ENCODE measurements around the gene ZNF792. TPM values are rescaled to one million over a fixed set of nuclear protein-coding genes. Genes with fewer than 3 reads are reported as not detected.

The ZNF792 gene
- total and polyA plus RNA-seq, 2 of the 8 experiments (the other 6 are each of a cell fraction or from before 2014, with no cell fraction given), result 2.5 to 7.2 TPM

GRCh38 chr19:34985249-34986022, 21.4 kb upstream of the ZNF792 start:
- ChIA-PET POLR2A (ENCODE audit: partially characterized antibody) (interaction anchor here (0.8 to 3.1 kb wide), 6 partner anchors 8 to 27 kb away, joined by 3 to 17 read pairs (median 4); partner anchors contain the start of gene GRAMD1A), CTCF (ENCODE audit: partially characterized antibody) (interaction anchor here (1.0 to 1.6 kb wide), 5 partner anchors 13 to 61 kb away, joined by 3 to 8 read pairs (median 6); no protein-coding TSS in a partner anchor)
- H3K9ac ChIP-seq (replicated peaks in 1 of 4; ENCODE audit: extremely low read depth in 1 of 4, low read depth in 3 of 4, low read length in 3 of 4), result peak overlapping the region in 1 of 4 experiments; percentile 1; a peak in 2 of 7 replicates
- no peaks in the 10 kb centered on the region for H3K36me3 ChIP-seq (ENCODE audit: control insufficient read depth in 2 of 4, insufficient read depth in 4 of 4, low read length in 3 of 4)
- peak overlapping the region; percentile 47; the same call in 1 of the 2 replicates for H3K27ac ChIP-seq (ENCODE audit: low read depth, low read length)
- no peak overlapping the region for H3K18ac ChIP-seq (ENCODE audit: extremely low read depth, low read length)
- no peaks in the 10 kb centered on the region for H3K79me1 ChIP-seq (ENCODE audit: low read depth, low read length)
- no peak overlapping the region for H2BK20ac ChIP-seq (ENCODE audit: low read length)
- H4K5ac ChIP-seq (ENCODE audit: insufficient read length, low read depth, low read length), result no peak overlapping the region
- peaks cover 2 to 7% (median 4%) of the 10 kb centered on the region in 4 experiments; a peak in 5 of 7 replicates for H3K4me1 ChIP-seq (replicated peaks in 1 of 4; ENCODE audit: control insufficient read depth in 3 of 4, insufficient read depth in 4 of 4, low read length in 3 of 4)
- FAIRE-seq (peak; percentile 58), DNase-seq (ENCODE audit: low read depth in 1 of 2, low spot score in 2 of 2) (peak in 1 of 2 experiments; percentile 60)
- peak overlapping the region in 1 of 2 experiments; percentile 58; a peak in 3 of 4 replicates for H3K4me2 ChIP-seq (ENCODE audit: insufficient read depth in 1 of 2, low read depth in 2 of 2, low read length in 2 of 2)
- H3K14ac ChIP-seq (ENCODE audit: insufficient read length), result no peak overlapping the region
- H2AK5ac ChIP-seq (ENCODE audit: low read depth, low read length), result no peak overlapping the region
- H3K4ac ChIP-seq (replicated peaks; ENCODE audit: insufficient read length, low read depth, low read length), result no peak overlapping the region
- no peaks in the 10 kb centered on the region for H3K23me2 ChIP-seq (ENCODE audit: low read depth, low read length)
- no peaks in the 10 kb centered on the region for H4K20me1 ChIP-seq (replicated peaks in 1 of 2; ENCODE audit: control insufficient read depth in 1 of 2, insufficient read depth in 2 of 2, low read length in 2 of 2)
- no peaks in the 10 kb centered on the region for H3K79me2 ChIP-seq (ENCODE audit: control insufficient read depth in 1 of 2, insufficient read depth in 2 of 2, low read length in 2 of 2)
- H2BK12ac ChIP-seq (ENCODE audit: low read depth, low read length), result no peak overlapping the region; the same call in 1 of the 2 replicates
- H3K4me3 ChIP-seq (ENCODE audit: extremely low read depth in 1 of 4, insufficient read depth in 2 of 4, low read depth in 3 of 4, low read length in 4 of 4), result 0 out of 8 replicates have a peak overlapping the region, but pooled peaks of 1 of the 4 experiments have one; percentile 2
- H2BK120ac ChIP-seq (replicated peaks; ENCODE audit: low read depth, low read length), result no peak overlapping the region
- H3K9me3 ChIP-seq (ENCODE audit: insufficient read depth in 2 of 2, low read depth in 1 of 2, low read length in 1 of 2), result no peaks in the 10 kb centered on the region
- H4K8ac ChIP-seq (ENCODE audit: extremely low read depth, insufficient read depth, low read length), result no peak overlapping the region
- peak overlapping the region; percentile 100 for H2AFZ ChIP-seq (ENCODE audit: low read length)
- 61% methylated on average over 7 of the region's 7 CpGs; no CpG with 5 or more reads in 1 of the 2 experiments for WGBS, 2 experiments (ENCODE audit: extremely low coverage in 1 of 2, insufficient coverage in 1 of 2, insufficient read length in 1 of 2, insufficient replicate concordance in 2 of 2, low coverage in 1 of 2, low lambda C conversion rate in 2 of 2, missing lambda C conversion rate in 1 of 2)
- no peak overlapping the region for H3K56ac ChIP-seq (replicated peaks; ENCODE audit: insufficient read length, low read depth, low read length)
- H4K91ac ChIP-seq (replicated peaks; ENCODE audit: insufficient read length, low read length), result no peak overlapping the region
- no peak overlapping the region for H2BK15ac ChIP-seq (ENCODE audit: low read length)
- H3K23ac ChIP-seq (ENCODE audit: insufficient read length), result no peak overlapping the region
- no peak overlapping the region for H2BK5ac ChIP-seq (ENCODE audit: low read depth, low read length)
- H3K27me3 ChIP-seq (replicated peaks in 1 of 4; ENCODE audit: control insufficient read depth in 3 of 4, extremely low read depth in 1 of 4, insufficient read depth in 3 of 4, low read length in 3 of 4), result no peaks in the 10 kb centered on the region
- no peak for TF ChIP-seq RFX5 (IDR thresholded peaks at IDR 0.05; ENCODE audit: borderline replicate concordance, low read depth, low read length)
- no peak for TF ChIP-seq RBBP5 (IDR thresholded peaks at IDR 0.05; ENCODE audit: borderline replicate concordance, low read depth, low read length)
- TF ChIP-seq TBP (IDR thresholded peaks at IDR 0.05; ENCODE audit: low read depth, low read length), result peak; percentile 26; the same call in 1 of the 2 replicates
- peak; percentile 4 to 35 (median 21); a peak in 2 of 4 replicates for TF ChIP-seq CTCF (IDR thresholded peaks at IDR 0.05; ENCODE audit: control extremely low read depth in 1 of 3, insufficient read depth in 1 of 3, low read depth in 1 of 3, low read length in 3 of 3)
- TF ChIP-seq MAX (IDR thresholded peaks at IDR 0.05), result no peak
- peak; percentile 2 to 10; a peak in 2 of 4 replicates for TF ChIP-seq RAD21 (IDR thresholded peaks at IDR 0.05 in 1 of 2, conservative IDR thresholded peaks at IDR 0.05 in 1 of 2; ENCODE audit: low read depth in 2 of 2, low read length in 2 of 2)
- no peak for TF ChIP-seq KDM5A (IDR thresholded peaks at IDR 0.05; ENCODE audit: low read length)

Measured in H1 (cell line).